GF-D8 (cell line): ENCODE measurements around the gene NANOS3.

Experiments used
- DNase-seq: peaks from one replicate; lab custom pipeline; 2025; lab: John Stamatoyannopoulos, UW

NANOS3 gene

DNA sequence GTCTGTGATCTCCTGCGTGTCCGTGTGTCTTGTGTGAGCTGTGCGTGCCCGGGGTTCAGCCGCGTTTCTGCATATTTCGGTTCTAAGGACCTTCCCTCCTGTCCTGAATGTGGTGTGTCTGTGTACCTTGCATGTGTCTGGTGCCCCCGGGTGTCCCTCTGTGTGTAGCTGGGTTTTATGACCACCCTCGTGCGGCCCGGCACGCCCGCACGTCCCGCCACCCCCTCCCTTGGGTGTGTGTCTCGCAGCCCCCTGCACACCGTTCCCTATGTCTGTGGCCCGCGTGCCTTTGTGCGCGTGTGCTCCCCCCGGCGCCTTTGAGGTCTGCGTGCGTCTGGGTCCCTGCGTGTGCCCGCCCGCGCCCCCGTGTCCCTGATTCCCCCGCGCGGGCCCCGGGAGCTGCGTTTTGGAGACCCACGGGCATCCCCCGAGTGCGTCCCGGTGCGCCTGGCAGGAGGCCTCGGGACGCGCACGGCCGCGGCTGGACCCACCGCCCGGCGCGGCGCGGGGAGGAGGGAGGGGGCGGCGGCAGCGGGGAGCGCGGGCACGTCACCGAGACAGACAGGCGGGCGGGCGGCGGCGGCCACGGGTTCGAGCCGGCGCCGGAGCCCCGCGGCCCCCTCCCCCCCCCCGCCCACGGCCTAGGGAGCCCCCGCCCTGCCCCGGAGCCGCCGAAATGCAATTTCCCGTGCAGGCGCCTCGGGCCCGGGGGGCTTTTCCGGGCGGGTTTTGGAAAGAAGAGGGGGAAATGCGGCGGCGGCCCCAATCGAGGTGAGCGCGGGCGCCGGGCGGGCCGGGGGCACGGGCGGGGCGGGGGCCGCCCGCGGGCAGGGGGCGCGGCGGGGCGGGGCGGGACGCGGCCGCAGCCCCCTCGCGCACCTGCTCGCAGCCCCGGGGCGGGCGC is 12.0 kb upstream of the NANOS3 start:
- DNase-seq = no peak

DNA sequence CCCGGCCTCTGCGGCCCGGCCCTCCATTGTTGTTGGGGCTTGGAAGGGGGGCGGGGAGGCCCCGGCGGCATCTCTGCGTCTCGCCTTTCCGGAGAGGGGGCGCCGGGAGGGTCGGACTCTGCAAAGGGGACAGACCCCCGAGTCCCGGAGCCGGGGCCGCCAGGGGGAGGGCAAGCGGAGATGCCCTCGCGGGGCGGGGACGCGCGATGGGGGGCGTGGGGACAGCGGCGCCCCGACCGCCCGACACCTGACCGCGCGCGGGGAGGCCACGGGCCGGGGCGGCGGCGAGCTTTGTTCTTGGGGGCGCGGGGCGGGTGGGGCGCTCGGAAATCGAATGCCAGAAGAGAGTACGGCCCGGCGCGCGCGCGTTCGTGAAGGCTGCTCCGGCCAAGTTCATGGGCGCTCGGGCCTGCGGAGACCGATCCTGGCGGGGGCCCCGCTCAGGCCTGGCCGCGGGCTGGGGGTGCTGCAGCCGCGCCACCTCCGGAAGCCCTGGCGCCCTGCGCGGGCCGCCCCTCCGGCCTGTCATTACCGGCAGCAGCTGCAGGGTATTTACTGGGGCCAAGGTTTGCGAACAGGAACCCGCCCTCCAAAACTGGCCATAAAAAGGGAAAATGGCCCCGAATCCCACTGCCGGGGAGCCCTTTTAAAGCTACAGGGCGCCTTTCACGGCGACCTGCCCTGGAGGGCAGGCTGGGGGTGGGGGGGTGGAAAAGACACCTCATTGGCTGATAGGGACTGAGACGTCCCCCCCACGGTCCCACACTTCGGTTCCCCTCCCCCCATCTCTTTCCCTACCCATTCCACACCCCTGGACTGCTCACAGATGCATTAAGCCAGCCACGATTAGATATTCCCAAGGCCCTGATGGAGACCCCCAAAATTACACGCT is 11.1 kb upstream of the NANOS3 start:
- peak; percentile 27 for DNase-seq

DNA sequence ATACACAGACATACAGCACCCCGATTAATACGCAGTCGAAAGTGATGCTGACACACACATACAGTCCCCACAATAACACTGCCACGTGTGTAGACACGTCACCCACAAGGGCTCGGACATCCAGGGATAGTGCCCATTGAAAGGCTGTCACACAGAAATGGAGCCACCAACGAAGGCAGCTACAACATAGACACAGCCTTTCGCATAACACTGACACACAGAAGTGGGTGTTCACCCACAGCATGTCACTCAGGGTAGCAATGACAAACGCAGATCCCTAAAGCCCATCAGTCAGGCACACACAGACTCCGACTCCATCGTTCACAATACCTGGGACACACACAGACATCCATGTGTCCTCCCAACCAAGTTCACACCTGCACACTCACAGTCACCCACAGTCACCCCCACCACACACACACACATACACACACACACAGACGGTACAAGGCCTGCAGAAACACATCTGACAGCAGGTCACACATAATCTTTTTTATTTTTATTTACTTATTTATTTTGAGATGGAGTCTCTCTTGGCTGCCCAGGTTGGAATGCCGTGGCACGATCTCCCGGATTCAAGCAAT is 10.4 kb upstream of the NANOS3 start:
- no peak for DNase-seq

DNA sequence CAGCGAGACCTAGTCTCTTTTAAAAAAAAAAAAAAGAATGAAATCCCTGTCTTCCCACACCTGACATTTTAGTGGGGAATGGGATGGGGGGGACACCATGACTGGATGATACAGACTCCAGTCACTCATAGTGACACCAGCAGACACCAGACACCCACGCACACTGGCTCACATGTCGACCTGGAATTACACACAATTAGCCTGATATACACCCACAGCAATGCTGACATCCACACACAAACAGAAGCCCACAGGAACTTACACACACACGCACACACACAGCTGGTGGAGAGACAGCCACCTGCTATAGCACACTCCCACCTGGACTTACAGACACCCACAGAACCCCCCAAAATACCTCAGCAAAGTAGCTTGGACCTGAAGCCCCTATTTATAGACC is 8.3 kb upstream of the NANOS3 start:
- no peak for DNase-seq

DNA sequence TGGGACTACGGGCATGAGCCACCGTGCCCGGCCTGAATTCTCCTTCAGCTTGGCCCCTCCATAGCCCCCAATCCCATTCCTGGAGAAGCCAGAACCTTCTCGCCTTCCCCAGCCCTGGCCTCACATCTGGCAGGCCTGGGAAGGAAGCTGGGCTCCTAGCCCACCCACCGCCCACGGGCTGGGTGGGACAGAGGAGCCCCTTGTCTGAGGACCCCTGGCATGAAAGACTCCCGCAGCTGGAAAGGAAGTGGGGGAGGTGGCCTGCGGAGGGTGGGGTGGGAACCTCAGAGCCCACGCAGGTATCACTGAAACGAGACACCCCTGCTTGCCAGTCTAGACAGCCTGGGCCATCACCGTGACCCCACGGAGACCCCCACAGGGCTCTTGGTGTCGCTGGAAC is 7.7 kb upstream of the NANOS3 start:
- no peak for DNase-seq

DNA sequence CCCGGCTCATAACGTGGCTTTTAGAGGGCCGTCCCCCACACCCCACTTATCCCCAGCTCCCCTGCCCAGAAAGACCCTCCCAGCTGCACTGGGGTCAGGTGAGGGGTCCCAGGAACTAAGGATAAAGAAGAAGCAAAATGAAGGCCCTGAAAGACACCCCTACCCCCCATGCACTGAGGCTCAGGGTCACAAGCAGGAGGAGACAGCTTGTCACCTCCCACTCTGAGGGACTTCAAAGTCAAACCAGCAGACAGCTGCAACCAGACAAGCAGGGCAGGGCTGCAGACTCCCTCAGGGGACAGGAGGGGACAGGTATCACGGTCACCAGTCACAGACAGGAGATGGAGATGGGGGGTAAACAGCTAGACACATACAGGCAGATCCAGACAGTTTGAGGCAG is 6.1 kb upstream of the NANOS3 start:
- DNase-seq = no peak

DNA sequence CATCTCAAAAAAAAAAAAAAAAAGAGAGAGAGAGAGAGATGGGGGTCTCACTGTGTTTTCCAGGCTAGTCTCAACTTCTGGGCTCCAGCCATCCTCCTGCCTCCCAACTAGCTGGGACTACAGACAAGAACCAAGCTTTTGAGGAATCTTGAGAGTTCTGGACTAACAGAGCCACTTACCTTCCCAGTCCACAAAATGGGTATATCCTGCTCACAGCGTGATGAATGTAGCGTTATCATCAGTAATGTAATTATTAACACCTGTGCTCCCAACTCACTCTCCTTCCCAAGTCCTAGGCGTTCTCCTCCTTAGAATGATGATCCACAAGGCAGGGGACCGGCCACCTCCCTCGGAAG is 4.6 kb upstream of the NANOS3 start:
- no peak for DNase-seq

DNA sequence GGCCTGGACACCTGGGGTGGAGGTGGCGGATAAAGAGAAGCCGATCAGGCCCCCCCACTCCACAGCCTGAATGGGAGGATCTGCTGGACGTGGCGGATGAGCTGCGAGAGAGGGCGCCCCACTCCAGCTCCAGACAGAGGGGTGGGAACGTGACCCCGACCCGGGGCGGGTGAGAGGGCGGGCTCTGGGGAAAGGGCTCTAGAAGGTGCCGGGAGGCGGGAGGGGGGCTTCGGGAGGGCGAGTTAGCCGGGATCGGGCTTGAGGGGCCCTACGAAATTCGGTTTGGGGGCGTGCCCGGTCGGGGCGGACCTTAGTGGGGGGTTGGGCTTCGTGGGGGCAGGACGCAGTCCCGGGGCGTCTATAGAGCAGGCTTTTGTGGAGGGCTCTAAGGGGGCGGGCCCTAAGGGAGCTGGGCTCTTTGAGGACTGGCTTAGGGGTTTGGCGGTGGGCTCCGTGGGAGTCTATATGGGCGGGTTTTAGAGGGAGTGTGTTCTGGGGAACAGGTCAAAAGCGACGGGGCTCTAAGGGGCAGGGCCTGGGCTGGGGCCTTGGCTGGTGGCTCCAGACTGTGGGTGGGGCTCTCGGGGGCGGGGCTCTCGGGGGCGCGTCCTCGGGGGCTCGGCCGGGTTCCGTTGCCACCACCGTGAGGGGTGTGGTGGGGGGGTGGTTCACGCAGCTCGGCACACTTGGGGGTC is 4.1 kb upstream of the NANOS3 start:
- DNase-seq = no peak

DNA sequence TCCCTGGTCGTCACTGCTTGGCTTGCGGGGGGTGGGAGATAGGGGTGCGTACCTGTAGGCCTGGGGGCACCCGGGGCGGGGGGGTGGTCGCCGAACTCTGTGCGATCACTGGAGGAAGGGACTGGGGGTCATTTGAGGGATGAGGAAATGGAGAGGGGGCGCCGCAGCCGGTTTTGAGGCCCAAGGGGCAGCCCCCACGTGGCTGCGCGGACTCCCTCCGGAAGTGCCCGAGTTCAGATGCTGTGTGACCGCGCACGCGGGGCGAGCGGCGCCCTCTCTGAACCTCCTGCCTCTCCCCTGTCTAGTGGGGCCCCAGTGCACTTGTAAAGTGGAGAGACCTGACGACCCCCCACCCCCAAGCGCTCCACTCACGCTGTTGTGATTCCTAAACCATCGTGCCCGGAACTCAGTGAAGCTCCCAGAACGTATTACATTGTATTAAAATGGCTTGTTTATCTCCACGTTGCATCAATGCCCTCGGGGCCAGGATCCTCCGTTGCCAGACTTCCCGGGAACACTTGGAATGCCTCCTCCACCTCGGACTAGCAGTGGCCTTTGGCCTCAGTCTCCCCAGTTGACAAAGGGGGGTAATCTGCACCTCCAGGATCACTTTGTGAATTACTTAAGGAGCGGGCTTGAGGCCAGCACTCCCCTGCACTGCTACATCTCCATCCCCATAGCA is 3.0 kb upstream of the NANOS3 start:
- DNase-seq = no peak

DNA sequence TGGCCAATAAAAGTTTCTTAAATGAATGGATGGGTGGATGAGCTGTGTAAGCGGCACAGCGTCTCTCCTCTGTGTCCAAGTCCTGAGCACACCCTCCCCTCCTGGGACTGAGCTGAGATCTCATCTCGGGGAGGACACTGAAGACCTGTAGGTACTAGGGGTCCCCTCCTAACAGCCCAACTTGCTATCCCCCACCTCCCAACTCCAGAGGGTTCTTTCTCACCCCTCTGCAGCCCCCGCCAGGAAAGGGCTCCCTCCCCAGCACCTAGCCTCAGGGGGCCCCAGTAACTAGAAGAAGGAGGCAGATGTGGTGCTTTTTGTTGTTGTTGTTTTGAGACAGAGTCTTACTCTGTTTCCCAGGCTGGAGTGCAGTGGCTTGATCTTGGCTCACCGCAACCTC is 1.1 kb upstream of the NANOS3 start:
- no peak for DNase-seq

DNA sequence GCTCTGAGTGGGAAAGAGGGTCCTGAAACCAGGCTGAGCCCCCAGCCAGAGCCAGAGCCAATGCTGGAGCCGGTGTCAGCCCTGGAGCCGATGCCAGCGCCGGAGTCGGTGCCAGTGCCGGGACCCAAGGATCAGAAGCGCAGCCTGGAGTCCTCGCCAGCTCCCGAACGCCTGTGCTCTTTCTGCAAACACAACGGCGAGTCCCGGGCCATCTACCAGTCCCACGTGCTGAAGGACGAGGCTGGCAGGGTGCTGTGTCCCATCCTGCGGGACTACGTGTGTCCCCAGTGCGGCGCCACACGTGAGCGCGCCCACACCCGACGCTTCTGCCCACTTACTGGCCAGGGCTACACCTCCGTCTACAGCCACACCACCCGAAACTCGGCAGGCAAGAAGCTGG is 369 bp downstream of the NANOS3 start:
- DNase-seq = no peak

DNA sequence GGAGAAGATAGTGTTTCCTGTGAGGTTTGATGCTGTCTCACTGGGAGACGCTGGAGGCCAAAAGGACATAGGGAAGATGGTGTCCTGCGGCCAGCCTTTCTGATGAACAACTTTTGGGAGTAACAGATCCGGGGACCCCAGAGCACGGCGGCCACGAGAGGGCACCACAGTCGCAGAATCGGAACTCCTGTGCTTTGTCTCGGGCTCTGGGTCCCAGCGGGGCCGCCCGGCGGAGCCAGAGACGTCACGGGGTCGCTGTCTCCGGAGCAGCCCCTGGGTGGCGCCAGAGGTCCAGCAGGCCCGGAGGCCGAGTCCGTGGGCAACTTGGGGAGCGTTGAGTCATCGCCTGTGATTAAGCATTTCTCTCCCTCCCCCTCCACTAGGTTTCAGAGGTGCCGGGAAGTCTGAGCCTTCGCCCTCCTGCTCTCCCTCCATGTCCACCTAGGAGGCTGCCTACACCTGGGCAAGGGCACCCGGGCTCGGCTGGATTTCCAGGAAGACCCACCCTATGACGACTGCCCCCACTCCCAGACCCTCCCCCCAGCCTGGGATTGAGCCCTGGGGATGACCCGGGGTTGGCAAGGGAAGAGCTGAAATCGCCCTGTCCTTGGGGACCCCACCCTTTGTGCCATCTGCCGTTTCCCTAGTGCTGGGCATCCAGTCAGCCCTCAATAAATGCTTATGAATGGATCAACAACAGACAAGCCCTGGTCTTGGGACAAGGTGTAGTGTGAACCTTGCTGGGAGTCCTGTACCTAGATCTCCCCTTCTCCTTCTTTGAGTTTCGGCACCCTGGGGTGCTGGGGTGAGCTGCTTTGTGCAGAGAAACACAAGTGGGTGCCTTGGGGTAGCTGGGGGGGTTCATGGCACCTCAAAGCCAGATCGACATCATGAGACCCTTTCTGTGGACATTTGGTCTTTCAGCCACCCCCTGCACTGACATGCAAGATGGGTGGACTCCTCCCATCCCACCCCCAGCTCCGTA is 3.4 kb downstream of the NANOS3 start:
- DNase-seq = peak; percentile 75

DNA sequence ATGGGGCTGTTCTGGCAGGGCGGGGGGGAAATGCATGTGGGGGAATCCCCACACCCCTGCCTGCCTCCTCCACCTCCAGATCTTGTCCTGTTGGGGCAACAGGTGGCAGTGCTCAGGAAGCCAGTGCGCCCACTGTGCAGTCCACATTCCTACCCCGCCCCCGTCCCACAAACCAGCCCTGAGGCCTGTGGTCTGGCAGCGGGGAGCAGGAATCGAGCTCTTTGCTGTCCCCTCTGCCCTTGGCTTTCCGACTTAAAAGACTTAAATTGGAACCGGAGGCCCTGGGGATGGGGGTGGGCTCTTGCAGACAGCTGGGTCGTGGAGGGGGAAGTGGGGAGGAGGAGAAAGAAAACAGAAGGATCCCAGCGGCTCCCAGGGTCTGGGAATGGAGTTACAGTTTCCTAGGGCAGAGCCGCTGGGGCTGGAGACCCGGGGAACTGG is 4.3 kb downstream of the NANOS3 start:
- DNase-seq = peak; percentile 31

DNA sequence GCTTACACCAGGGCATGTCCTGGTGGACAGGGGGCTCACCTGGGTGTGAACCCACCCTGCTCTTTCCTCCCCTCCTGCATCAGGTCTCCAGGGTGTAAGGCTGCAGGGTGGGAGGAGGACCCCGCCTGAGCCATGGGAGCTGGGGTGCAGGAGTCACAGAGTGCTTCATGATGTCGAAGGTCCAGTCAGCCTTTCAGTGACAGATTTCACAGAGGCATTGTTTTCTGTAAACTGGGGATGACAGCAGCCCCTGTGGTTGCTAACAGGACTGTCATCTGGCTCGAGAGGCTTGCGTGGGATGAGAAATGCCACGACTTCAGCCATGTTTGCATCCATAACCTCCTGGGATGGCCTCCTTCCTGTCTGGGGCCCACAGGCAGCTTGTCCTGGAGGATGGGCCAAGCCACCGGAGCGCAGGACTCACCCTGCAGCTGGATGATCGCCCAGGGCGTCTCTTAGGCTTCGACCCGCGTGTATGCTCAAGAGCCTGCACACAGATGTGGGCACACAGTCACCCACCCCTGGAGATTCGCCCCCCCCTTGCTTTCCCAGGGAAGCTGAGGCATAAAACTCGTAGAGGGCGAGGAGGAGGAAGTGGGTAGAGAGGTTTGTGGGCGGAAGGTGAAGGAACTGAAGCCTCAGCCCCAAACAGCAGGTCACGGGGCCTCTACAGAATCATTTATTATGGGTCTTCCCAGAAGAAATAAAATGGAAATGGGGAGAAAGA is 4.9 kb downstream of the NANOS3 start:
- peak; percentile 62 for DNase-seq

DNA sequence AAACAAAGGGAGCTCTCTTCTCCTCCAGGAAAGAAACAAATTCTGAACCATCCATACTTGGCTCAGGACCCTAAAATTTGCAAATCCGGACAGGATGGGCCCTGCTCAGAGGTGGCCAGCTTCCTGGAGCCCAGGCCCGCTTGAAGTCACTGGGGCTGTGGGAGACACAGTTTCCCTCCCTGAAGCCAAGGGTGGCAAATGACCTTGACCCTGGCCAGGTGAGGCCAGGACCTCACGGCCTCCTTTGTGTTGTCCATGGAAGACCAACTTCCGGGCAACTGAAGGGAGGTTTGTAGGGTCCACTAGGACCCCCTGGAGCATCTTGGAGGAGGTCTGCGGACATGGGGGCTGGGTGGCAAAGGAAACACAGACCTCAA is 5.5 kb downstream of the NANOS3 start:
- no peak for DNase-seq

DNA sequence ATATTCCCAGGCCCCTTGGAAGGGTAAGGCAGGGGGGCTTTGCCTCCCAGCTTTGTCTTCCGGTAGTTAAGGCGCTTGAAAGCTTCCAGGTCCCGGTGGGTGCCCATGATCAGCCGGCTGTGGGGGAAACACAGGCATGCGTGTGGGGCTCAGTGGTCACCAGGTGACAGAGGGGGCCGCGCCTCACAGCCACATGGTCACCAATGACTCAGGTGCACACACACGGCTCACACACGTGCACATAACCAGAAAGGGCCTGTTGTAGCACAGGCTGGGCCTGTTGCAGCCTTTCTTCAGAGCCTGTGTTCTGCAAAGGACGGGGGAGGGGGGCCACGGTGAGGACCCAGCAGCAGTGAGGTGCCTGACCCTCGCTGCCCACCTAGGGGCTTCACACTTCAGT is 5.9 kb downstream of the NANOS3 start:
- no peak for DNase-seq

DNA sequence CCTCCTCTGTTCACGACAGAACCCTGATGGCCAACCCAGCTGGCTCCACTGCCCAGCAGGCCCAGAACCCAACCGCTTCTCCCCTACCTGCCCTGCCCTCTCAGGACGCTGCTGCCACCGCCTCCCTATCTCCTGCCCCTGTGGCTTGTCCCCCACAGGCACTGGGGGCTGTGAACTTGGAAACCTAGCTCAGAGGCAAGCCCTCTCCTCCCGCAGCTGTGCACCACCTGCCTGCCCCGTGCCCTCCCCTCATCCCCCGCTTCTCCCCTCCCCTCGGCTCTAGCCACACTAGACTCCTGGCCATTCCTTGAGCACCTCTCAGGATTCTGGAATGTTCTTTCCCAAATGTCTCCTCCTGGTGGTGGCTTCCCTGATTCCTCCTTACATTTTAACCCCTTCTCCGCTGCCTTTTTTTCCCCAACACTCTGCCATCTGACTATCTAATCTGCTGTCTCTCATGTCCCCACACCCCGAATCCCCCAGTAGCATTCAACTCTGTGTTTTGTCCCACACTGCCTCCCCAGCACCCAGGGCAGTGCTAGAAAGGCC is 6.7 kb downstream of the NANOS3 start:
- DNase-seq = no peak

DNA sequence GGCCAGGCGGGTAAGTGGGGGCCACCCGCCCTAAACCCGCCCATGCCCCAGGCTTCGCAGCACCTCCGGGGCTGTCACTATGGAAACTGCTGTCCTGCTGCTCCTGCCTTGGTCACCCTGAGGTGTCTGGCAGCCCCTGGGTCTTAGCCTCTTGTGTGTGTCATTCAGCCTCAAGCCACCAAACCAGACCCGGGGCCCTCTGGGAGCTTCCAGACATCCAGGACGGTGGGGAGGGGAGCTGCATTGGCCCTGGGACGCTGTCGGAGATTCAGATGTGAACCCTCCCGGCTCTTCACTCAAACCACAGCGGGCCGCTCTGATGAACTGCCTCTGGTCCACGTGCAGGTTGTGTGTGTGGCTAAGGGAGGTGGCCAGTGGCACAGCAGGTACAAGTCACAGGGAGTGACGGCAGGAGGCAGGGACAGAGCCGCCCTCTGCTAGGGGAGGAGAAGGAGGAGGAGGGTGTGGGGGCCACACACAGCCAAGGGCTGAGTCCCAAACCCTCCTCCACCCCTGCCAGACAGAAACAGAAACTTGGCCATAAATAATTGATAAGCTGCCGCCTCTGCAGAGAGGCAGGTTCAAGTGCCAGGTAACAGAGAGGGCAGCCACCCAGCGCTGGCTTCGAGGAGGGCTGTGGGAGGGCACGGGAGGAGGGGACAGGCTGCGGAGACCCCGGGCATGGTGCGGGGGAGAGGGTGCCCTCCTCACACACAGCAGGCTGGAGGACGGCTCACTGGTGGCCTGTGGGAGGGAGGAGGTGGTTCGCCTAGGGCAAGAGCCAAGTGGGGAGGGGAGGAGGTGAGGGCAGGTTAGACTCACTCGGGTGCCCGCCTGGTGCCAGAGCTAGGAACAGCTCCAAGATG is 8.0 kb downstream of the NANOS3 start:
- no peak for DNase-seq
